Activated CD8-positive, alpha-beta T cell treated with anti-CD3 and anti-CD28 coated beads for 36 hours (primary cell): ENCODE data around the gene CLEC5A. TPM values are rescaled to one million over a fixed set of nuclear protein-coding genes. Genes with fewer than 3 reads are reported as not detected.

Source experiments
- ATAC-seq: fragments of 200-7000 bp; cut with Tn5 transposase; one replicate; pipeline ENCODE4 v1.10.0; 2021; ENCODE audit warnings: mild to moderate bottlenecking, moderate library complexity
- CTCF ChIA-PET: fragments of 350-600 bp; sonication (Branson Sonifier 250); formaldehyde crosslinking; loops from one replicate; lab custom pipeline; 2021; ENCODE audit warnings: antibody characterized with exemption; lab: Charles Lee
- POLR2A ChIA-PET: fragments of 350-600 bp; sonication (Branson Sonifier 250); formaldehyde crosslinking; loops from one replicate; lab custom pipeline; 2021; ENCODE audit warnings: antibody characterized with exemption; lab: Charles Lee
- DNase-seq: peaks from one replicate; pipeline ENCODE4 v3.0.0-alpha.2; 2020
- H3K27ac Mint-ChIP-seq: one replicate; pipeline ENCODE4 v1.8.0; 2021; ENCODE audit warnings: mild to moderate bottlenecking, mixed read lengths
- H3K27me3 Mint-ChIP-seq: one replicate; pipeline ENCODE4 v1.8.0; 2021; ENCODE audit warnings: mixed read lengths
- H3K36me3 Mint-ChIP-seq: one replicate; pipeline ENCODE4 v1.8.0; 2021; ENCODE audit warnings: low read depth, mixed read lengths
- H3K4me1 Mint-ChIP-seq: one replicate; pipeline ENCODE4 v1.8.0; 2021; ENCODE audit warnings: low read depth, mixed read lengths
- H3K4me3 Mint-ChIP-seq: one replicate; pipeline ENCODE4 v1.8.0; 2021; ENCODE audit warnings: mild to moderate bottlenecking, moderate library complexity, mixed read lengths
- H3K9me3 Mint-ChIP-seq: one replicate; pipeline ENCODE4 v1.8.0; 2021; ENCODE audit warnings: mixed read lengths
- intact Hi-C: fragments of 100-400 bp; cut with micrococcal nuclease; formaldehyde crosslinking; loops from one replicate; pipeline ENCODE4 v1.10.0; 2022
- total RNA-seq, 2 experiments: library from RNA; stranded (reverse); gene quantifications; one replicate each; pipeline ENCODE4 v1.2.3, GENCODE V29; 2021
- TF ChIP-seq, protein P1 (sequence below): fragments of 200-600 bp; IDR thresholded peaks from one replicate; pipeline ENCODE4 v1.8.0; 2022; ENCODE audit warnings: antibody characterized with exemption, mild to moderate bottlenecking

CLEC5A gene
- total RNA-seq, 2 experiments from 2014 or later, result not detected

DNA sequence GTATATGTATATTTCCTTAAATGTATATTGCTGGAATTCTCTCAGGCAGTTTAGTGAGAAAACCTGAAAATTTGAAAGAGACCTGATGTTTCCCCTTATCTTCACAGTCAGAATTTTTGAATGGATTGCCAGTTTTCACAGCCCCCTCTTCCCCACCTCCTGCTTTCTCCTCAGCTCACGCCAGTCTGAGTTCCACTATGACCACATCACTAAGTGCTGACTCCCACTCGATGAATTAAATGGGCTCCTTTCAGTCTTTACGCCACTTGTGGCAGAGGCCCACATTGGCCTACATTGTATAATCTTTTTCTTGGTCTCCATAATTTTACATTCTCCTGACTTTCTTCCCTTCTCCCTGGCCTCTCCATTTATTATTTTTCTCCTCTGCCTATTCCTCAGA is 3.1 kb upstream of the CLEC5A start:
- CTCF ChIA-PET, result no interaction called here
- POLR2A ChIA-PET, result no interaction called here
- H3K9me3 Mint-ChIP-seq, result no peaks in the 10 kb centered on the region

DNA sequence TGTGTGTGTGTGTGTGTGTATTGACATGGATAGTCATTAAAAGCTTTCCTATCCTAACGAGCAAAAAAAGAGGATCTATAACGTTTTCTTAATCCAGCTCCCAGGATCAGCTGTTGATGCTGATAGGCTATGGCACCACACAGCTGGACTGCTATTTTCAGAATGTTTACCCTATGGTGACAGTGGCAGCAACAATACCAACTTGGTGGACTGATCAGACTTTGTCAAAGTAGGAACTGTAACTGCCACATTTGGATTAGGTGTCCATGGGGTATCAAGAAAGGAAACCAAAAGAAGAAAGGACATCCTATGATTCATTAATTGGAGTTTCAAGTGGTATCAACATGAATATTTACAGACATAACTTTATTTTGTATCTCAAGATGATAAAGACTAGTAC is 2.7 kb upstream of the CLEC5A start:
- H3K9me3 Mint-ChIP-seq, result no peaks in the 10 kb centered on the region
- peaks cover 3% of the 10 kb centered on the region for H3K4me1 Mint-ChIP-seq

More for the DNA sequence above, 3.1 kb upstream of the CLEC5A start:
- peaks cover 4% of the 10 kb centered on the region for H3K27me3 Mint-ChIP-seq
- TF ChIP-seq, protein P1, sequence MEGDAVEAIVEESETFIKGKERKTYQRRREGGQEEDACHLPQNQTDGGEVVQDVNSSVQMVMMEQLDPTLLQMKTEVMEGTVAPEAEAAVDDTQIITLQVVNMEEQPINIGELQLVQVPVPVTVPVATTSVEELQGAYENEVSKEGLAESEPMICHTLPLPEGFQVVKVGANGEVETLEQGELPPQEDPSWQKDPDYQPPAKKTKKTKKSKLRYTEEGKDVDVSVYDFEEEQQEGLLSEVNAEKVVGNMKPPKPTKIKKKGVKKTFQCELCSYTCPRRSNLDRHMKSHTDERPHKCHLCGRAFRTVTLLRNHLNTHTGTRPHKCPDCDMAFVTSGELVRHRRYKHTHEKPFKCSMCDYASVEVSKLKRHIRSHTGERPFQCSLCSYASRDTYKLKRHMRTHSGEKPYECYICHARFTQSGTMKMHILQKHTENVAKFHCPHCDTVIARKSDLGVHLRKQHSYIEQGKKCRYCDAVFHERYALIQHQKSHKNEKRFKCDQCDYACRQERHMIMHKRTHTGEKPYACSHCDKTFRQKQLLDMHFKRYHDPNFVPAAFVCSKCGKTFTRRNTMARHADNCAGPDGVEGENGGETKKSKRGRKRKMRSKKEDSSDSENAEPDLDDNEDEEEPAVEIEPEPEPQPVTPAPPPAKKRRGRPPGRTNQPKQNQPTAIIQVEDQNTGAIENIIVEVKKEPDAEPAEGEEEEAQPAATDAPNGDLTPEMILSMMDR, result no peak
- intact Hi-C loops, result no loop called here
- H3K4me1 Mint-ChIP-seq, result peaks cover 3% of the 10 kb centered on the region
- no peaks in the 10 kb centered on the region for H3K36me3 Mint-ChIP-seq
- no peak overlapping the region for H3K4me3 Mint-ChIP-seq
- no peak overlapping the region for H3K27ac Mint-ChIP-seq
- ATAC-seq (no peak), DNase-seq (no peak)

DNA sequence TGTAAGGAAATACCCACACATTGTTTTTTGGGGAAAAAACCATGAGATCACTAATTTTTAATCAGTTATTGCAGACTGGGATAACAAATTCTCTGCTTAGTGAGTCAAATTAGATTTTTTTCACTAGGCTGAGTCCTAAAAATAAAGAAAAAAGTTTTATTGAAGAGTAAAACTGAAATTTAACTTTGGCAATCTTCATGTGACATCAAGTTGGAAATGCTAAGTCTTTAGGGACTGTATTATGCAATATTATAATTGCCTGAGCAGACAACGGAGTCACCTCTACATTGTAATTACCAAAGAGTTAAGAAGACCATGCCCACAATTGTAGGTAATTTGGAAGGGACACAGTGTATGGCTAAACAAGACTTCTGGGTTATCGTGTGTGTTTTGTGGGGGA is 2.2 kb upstream of the CLEC5A start:
- POLR2A ChIA-PET, result no interaction called here
- Mint-ChIP-seq H3K9me3 (no peaks in the 10 kb centered on the region), H3K27ac (no peak overlapping the region), H3K36me3 (no peaks in the 10 kb centered on the region), H3K27me3 (peaks cover 4% of the 10 kb centered on the region), H3K4me3 (no peak overlapping the region), H3K4me1 (peaks cover 3% of the 10 kb centered on the region)
- TF ChIP-seq, protein P1, result no peak
- intact Hi-C loops, result no loop called here
- DNase-seq (no peak), ATAC-seq (no peak)
- CTCF ChIA-PET, result no interaction called here

More for the DNA sequence above, 2.7 kb upstream of the CLEC5A start:
- no peak overlapping the region for H3K27ac Mint-ChIP-seq
- no peak for ATAC-seq
- CTCF ChIA-PET, result no interaction called here
- TF ChIP-seq, protein P1, result no peak
- H3K4me3 Mint-ChIP-seq, result no peak overlapping the region
- DNase-seq, result no peak
- H3K27me3 Mint-ChIP-seq, result peaks cover 4% of the 10 kb centered on the region
- POLR2A ChIA-PET, result no interaction called here
- H3K36me3 Mint-ChIP-seq, result no peaks in the 10 kb centered on the region
- intact Hi-C loops, result no loop called here

DNA sequence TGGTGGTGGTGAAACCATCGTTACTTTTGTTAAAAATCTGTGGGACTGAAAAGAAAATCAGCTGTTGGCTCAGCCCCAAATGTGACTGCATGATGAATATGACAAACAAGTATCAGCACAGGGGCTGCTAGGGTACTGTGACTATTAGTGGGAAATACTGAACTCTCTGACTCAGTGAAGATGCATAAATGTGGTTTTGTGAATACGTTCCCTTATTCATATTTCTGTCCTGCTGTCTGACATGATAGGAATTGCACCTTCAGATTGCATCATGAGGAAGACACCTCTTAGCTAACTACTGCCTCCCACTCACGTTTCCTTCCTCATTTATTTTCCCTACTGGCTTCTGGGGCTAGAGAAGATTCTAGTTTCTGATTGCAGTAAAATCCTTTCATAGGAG is 1.4 kb downstream of the CLEC5A start:
- Mint-ChIP-seq H3K9me3 (peaks cover 20% of the 10 kb centered on the region), H3K4me3 (no peak overlapping the region), H3K4me1 (peaks cover 3% of the 10 kb centered on the region), H3K27me3 (peaks cover 2% of the 10 kb centered on the region), H3K27ac (no peak overlapping the region), H3K36me3 (no peaks in the 10 kb centered on the region)
- intact Hi-C loops, result no loop called here
- CTCF ChIA-PET, result interaction anchor here (1.6 kb wide), 1 partner anchor 31 kb away, joined by 4 read pairs; no protein-coding TSS in a partner anchor
- DNase-seq (peak; percentile 37), ATAC-seq (peak; percentile 61)
- TF ChIP-seq, protein P1, result no peak
- POLR2A ChIA-PET, result no interaction called here

DNA sequence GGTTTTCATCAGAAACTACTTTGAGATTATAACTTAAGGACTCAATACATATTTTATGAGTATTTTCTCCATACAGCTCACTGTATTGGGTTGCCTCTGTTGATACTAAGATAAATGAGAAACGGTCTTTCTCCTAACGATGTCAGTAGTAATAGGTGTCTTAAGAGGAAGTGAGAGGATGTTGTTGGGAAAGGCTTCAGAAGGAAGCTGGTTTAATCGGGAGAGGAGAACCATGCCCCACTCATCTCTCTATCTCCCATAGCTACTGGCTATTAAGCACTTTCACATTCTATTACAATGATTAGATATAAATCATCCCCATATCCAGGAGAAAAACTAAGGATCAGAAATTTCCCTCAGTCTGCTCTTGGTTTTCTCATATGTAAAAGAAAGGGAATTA is 2.0 kb downstream of the CLEC5A start:
- TF ChIP-seq, protein P1, result no peak
- intact Hi-C loops, result no loop called here
- Mint-ChIP-seq H3K4me1 (peaks cover 3% of the 10 kb centered on the region), H3K9me3 (peaks cover 21% of the 10 kb centered on the region), H3K27ac (no peak overlapping the region), H3K4me3 (no peak overlapping the region), H3K36me3 (no peaks in the 10 kb centered on the region), H3K27me3 (no peaks in the 10 kb centered on the region)
- DNase-seq, result no peak
- ChIA-PET CTCF (interaction anchor here (1.6 kb wide), 1 partner anchor 32 kb away, joined by 4 read pairs; no protein-coding TSS in a partner anchor), POLR2A (no interaction called here)
- no peak for ATAC-seq
